Dermis microvascular lymphatic vessel endothelial cell (primary cell): ENCODE data around the gene OR9A2. TPM values are rescaled to one million over a fixed set of nuclear protein-coding genes. Genes with fewer than 3 reads are reported as not detected.

Source experiments
- DNase-seq, 2 donors: peaks; one replicate each; pipeline versions ENCODE4 v3.0.0 to v3.0.0-alpha.2; 2010; ENCODE audit warnings: low read depth in 2 of 2
- total RNA-seq: library from RNA; depleted of rRNA; stranded (reverse); fragments of >200 nt; gene quantifications from 2 replicates; pipeline ENCODE4 v1.2.1, GENCODE V29; 2014

OR9A2 gene, protein sequence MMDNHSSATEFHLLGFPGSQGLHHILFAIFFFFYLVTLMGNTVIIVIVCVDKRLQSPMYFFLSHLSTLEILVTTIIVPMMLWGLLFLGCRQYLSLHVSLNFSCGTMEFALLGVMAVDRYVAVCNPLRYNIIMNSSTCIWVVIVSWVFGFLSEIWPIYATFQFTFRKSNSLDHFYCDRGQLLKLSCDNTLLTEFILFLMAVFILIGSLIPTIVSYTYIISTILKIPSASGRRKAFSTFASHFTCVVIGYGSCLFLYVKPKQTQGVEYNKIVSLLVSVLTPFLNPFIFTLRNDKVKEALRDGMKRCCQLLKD
- total RNA-seq = not detected in 2 replicates

DNA sequence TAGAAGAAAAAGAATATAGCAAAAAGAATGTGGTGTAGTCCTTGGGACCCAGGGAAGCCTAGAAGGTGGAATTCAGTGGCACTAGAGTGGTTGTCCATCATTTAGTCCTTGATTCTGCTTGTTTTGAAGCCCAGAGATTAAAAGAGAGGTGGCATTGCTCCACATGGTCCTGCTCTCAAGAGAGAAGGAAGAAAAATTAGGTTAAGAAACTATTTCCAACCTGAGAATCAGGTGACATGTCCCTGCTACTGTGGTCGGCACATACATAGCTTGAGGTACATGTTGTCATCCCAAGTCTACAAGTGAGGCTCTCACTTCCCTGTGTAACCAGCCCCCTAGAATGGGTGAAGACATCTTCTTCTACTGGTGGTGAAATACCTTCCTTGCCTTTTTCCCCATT lies at the start of gene OR9A2:
Gene OR9A2 (minus strand): TSS at position 101 of the 400 bp plus-strand sequence. CDS start 0 bp downstream, at position 101.
- no peak for DNase-seq

DNA sequence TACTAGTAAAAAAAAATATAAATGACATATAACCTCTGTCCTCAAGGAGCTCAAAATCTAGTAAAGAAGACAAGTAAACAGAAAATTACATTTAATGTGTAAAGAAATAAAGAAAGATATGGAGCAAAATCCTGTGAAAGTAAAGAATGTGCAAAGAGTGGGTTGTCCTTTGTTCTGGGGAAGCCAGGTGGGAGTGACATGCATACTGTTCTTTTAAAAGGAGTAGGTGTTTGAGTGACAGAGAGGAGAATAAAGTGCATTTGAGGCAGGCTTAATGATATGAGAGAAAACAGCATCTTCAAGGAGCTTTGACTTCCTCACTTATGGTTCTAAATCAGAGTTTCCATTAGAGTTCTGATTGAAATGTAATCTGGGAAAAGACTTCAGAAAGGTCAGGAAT lies 47.2 kb upstream of the OR9A2 start:
- no peak for DNase-seq

DNA sequence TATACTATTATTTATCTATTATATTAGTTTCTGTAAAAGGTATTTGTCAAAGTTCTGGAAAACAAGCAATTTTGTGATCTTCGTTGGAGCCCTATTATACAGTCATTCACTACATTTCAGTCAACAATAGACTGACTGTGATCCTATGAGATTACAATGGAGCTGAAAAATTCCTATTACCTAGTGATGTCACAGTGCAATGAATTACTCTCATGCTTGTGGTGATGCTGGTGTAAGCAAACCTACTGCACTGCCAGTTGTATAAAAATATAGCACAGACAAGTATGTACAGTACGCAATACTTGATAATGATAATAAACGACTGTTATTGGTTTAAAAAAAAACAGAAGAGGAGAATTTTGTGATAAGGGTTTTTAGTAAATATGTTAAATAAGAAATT lies 46.6 kb upstream of the OR9A2 start:
- DNase-seq = no peak

DNA sequence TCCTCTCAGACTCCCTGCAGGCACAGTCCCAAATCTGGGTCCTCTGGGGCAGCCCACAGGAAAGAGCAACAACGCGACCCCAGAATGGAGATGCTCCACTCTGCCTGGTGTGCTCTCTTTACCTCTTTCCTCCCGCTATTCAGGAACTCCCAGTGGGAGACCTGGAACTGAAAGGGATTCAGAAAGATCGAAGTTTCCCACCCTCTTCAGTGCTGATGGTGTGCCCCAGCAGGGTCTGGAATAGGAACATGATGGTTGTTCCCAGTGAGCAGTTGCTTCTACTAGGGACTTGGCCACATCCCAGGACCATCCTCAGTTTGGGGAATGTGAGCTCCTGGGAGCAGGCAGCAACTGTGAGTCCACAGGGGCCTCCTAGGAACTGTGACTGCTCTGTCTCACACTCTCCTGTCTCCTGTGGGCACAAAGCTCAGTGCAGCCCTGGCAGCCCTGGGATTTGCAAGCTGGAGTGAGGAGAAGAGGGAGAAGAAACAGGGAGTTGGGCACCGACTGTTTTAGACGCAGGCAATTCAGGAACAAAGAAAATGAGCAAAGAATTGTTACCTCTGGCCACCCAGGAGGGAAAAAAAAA lies 43.1 kb upstream of the OR9A2 start:
- DNase-seq = no peak

DNA sequence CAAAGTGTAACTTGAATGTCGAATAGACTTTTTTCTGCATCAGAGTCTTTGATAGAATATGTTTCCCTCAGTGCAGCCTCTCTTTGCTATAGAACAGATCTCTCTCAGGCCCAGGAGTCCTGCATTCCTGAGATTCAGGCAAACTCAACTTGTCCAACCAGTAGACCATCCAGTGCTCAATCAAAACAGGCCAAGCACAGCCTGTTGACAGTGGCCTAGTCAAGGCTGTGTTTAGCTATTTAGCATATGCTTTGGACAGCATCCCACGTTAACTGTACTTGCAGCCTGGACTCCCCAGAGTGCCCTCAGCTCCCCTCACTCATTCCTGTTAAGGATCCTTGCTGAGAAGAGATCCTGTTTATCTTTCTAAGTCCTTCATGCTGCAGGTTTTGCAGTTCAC lies 41.5 kb upstream of the OR9A2 start:
- DNase-seq = no peak

DNA sequence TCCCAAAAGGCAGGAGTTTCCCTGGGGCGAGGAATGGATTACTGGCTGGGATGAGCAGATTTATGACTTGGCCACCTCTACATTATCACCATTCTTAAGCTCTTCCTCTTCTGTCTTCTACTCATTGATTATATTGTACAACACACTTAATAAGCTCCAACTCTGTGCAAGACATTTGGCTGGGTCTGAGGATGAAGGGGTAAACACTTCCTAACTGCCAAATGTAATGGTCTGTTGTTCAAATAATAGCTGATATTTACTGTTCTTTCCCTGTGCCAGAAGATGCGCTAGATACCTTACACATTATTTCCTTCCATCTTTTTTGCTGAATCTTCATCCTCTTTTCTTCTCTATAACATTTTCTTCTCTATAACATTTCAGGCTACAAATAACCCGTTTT lies 36.8 kb upstream of the OR9A2 start:
- no peak for DNase-seq

DNA sequence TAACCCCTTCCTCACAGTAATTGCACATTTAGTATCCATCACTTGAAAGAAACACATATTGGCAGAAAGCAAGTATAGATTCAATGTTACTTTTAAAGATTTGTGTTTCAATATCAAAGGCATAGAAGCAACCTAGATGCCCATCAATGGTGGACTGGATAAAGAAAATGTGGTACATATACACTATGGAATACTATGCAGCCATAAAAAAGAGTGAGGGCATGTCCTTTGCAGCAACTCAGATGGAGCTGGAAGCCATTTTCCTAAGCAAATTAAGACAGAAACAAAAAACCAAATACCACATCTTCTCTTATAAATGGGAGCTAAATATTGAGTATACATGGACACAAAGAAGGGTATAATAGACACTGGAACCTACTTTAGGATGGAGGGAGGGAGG lies 28.8 kb upstream of the OR9A2 start:
- DNase-seq = no peak

DNA sequence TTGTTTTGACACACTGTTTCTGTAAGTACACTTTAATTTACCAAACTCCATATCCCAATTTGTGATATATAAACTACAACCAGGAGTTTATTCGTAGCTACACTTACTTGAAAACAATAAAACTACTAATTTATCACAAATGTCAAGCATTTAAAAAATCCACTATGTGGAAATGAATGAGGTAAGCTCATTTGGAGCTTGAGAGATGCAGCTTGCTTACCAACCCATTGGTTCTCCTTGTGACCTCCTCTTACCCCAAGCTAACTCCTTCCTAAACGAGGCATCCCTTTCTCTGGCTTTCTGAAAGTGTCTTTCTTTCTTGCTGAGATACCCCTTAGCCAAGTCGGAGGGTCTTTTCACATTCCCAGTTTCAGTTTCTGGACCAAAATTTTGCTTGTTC lies 27.7 kb upstream of the OR9A2 start:
- DNase-seq = no peak

DNA sequence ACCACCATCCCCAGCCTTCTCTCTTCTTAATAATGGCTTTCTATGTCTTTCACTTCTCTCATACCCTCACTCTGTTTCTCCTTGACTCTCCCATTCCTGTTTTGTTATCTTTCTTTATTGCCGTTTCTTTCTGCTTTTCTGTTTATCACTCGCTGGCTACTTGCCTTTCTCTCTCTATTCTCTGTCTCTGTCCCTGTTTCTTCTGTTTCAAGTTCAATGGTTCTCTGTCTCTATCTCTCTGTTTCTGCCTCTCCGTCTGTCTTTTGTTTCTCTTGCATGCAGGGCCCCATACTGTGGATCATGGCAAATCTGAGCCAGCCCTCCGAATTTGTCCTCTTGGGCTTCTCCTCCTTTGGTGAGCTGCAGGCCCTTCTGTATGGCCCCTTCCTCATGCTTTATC lies 25.1 kb upstream of the OR9A2 start, which contains the start of gene OR6V1:
Gene OR6V1 (plus strand): TSS at position 301 of the 400 bp plus-strand sequence. CDS start 0 bp downstream, at position 301.
- DNase-seq = no peak

DNA sequence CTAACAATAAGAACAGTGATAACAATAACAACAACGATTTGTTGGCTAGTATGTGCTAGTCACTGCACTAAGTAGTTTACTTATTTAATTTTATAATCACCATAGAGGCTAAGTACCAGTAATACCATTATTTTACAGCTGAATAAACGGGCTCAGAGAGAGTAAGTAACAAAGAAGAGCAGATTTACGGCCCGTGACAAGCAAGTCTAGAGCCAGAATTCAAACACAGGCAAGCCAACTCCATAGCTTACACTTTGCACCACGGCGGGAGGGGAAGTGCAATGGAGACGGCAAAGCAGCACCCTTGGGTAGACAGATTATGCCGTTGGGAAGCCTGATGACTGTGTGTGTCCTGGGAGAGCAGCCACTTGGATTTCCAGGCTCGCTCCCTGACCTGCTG lies 24.0 kb upstream of the OR9A2 start:
- DNase-seq = no peak

DNA sequence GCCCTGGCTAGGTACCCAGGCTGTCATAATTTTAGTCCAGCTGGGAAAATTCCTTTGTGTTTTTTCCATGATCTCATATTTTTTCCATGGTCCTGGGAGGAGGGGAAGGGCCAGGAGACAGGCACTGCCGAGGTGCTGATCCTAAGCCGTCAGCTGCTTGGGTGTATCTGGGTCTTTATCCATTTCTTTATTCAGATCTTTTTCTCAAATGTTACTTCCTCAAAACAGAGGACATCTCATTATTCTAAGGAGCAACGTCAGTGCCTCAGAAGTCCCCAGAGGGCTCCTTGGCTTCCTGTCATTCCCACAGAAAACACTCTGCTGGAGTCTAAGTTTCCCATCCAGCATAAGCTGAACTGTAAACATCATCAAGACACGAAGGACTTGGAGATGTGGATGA lies 22.4 kb upstream of the OR9A2 start:
- no peak for DNase-seq

DNA sequence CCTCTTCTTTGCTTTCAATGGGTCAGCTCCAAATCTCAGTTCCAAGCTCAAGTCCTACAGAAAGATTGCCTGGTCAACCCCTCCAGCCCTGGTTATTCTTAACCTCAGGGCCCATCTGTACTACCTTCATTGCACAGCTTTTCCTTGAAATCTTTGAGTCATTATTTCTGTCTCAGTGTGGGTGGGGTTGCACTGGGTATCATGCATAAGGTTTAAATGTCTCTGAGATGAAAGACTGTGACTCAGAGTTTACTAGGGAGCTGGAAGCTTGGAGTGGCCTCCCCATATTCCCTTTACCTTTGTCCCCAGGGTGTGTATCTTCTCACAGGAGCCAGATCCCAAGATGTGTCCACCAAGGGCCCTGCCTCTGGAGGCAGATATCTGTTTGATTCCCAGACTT lies 21.9 kb upstream of the OR9A2 start:
- no peak for DNase-seq

DNA sequence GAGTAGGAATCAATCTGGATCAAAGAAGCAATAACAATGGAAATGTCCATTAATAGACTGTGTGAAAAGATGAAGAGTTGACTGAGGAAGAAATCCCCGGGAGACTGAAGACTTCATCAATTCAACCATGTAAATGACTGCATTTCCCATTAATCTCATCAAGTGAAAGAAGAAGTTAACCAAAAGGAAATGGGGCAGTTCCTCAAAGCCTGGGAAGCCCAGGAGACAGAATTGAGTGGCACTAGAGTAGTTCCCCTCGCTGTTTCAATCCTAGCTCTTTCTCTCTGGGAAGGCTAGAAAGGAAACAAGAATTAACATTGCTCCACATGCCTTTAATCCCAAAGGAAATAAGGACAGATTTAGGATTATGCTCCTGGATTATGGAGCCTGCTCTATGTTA lies 20.4 kb upstream of the OR9A2 start:
- DNase-seq = no peak

DNA sequence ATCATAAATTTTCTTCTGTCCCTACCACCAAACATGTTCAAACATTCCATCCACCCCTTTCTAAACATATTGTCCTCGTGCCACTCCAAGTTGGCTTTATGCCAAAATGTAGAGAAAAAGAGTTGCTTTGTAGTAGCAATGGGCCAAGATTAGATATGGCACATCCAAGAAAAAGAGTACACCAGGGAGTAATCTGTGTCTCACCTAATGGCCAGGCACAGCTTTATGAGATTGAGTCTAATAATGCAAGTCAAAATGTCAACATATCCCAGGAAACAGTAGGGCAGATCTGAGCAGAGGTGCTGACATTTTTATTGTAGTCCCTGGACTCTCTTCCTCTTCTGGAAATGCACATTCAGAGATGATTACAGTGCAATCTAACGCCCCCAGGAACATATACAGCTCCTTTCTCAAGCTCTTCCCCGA lies 19.5 kb upstream of the OR9A2 start:
- DNase-seq = no peak

DNA sequence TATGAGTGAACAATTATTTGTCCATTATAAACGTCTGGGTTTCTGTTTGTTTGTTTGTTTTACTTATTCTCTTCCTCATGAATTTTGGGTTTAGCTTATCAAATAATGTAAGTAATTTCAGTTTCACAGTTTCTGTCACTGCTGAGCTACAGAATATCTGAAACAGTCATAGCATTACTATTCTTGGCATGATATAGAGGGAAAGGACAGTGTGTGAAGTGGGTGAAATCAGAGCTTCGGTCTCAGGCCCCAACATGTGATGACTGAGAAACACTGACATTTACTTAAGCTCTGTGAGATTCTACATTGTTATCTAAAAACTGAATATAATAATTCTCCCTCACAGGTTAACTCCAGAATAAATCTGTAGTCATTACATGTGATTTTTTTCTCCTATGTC lies 16.5 kb upstream of the OR9A2 start:
- no peak for DNase-seq

DNA sequence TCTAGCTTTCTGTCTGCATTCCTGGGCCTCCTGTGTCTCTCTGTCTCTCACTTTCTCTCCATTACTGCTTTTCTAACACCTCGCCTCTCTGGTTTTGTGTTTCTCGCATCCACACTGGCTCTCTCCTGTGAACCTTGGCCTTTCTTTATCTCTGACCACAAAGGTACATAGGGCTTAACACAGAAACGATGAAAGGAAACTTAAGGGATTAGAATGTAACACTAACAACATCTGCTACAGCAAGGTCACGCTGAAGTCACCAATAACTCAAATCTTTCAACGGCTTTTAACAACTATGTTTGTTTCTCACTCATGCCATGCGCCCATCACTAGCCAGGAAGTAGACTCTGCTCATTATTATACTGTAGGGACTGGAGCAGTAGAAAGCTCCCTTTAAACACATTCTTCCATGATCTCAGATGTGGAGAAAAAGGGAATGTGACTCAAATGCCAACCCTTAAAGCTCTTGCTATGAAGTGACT lies 15.9 kb upstream of the OR9A2 start:
- no peak for DNase-seq

DNA sequence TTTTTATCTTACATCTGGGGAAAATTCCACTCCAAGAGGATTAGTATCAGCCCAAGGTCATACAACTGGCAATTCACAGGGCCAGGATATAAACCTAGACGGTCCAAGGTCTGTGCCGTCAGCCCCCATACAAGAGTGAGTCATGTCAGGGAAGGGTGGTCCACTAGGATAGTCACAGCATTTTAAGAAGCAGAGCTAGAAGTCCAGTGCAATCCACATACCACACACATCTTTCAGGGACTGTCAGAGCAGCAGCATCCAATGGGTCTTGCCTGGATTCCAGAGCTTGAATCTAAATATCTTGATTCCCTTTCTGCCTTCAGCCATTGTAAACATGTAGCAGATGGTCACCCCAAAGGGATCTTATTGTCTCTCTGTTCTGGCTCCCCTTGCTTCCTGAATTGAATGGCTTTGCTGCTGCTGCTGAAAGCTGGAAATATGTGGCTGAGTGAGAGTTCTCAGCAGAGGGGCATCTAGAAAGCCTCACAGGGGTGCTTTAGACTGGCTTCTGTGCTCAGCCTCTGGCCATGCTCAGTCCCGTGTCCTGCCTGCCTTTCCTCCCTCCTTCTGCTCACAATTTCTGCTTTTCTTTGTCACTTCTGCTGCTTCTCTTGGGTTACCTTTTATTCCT lies 15.3 kb upstream of the OR9A2 start:
- DNase-seq = no peak

DNA sequence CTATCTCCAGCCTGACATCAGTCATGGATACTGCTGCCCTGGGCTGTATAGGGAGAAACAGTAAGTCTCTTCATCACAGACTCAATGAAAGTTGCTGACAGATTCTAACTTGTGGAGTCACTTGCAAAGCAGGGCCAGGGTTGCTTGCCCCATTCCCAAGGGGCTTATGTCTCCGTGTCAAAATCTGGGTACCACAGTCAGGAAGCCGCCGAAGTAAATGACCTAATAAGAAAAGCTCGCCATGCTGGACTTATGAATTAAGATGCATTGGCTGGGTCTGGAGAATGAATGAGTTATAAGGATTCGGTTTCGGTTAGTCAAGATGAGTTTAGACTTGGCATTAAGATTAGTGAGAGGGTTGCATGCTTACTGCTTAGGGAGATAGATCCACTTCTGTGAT lies 14.4 kb upstream of the OR9A2 start:
- DNase-seq = no peak

DNA sequence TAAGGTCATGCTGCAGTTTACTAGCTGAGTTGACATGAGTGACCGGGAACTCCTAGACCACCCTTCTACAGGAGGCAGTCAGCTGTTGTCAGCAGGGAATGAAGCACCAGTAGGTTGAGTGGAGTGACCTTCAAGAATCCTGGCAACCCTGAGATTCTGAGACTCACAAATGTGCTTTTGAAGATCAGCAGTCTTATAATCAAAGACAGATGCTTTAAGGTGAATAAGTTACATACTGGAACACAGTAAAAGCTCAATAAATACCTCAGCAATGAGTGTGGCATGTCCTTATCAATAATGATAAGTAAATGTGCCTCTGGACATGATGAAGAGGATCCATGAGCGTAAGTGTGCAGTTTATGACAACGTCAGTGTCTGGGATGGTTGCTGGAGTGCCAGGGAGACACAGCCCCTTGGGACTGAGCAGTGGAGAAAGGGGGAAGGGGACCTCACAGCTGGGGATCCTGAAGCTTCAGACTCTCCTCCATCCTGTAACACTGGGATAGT lies 13.3 kb upstream of the OR9A2 start:
- no peak for DNase-seq

DNA sequence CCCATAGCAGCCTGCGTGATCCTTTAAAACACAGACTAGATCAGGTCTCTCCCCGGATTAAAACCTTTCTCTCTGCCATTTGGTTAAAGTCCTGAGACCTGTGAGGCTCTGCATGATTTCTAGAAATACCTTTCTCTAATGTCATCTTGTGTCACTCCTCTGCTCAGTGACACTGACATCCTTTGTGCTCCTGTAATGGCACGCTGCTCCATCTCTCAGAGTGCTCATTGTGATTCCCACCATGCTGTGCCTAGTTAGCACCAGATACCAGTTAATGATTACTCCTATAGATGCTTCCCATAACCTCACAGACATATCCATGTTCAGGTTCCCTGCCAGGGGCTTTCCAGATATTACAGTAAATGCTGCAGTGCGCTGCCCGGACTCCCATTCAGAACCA lies 11.7 kb upstream of the OR9A2 start:
- no peak for DNase-seq

DNA sequence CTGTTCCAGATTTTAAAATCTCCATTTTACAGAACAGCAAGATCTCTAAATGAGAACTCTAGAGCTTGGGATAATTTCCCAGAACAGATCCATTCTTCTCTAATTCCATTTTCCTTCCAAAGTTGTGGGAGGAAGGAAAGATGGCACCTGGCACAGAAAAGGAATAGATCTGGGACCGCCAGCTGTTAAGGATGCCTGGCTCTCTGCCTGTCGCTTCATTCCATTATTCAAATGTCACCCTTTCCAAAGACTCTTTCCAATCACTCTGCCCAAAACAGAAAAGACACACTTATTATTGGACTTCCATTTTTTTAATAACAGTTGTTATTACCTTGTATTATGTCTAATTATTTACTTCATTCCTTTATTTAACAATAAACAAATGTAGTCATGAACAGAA lies 751 bp upstream of the OR9A2 start:
- no peak for DNase-seq

DNA sequence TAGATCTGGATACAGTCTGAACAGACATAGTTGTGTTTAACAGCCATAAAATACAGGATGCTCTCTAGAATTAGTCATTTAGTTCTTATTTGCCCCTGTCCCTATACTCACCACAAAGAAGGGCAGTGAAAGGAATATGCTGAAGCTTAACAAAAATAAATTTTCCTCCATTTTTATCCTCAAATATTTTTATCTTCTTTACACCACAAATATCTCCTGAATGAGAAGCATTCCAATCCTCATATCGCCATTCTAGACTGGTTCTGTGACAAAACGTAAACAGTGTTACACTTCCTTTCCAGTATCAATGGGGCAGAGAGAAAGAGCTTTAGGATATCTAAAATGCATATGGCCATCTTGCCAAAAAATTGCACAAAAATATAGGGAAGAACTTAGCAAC lies 1.6 kb downstream of the OR9A2 start:
- no peak for DNase-seq

DNA sequence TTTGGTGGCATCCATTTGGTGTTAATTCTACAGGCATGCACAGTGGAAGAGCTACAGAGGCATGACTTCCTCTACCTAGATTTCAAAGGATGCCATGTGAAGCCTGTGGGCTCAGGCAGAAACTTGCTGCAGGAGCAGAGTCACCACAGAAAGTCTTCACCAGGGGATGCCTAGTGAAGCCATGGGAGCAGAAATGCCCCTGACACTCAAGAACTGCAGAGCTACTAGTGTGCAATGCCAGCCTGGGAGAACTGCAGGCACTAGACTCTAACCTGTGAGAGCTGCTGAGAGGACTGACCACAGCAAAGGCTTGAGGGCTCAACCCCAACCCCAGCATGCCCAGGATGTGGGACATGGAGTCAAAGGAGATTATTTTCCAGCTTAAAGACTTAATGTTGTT lies 3.9 kb downstream of the OR9A2 start:
- no peak for DNase-seq
